Measurements from ENCODE around the gene LMF1. TPM values are rescaled to one million over a fixed set of nuclear protein-coding genes. Genes with fewer than 3 reads are reported as not detected.

The LMF1 gene
- total RNA-seq, 2 experiments from 2014 or later, result 17.0 to 31.4 TPM

GRCh38 chr16:870856-871561 is 99.8 kb downstream of the LMF1 start:
- no peak overlapping the region for H2AFZ ChIP-seq (ENCODE audit: low read length)
- no peaks in the 10 kb centered on the region for H3K9me3 ChIP-seq (ENCODE audit: low read length)
- no peak overlapping the region for H3K4me2 ChIP-seq (ENCODE audit: low read length)
- intact Hi-C loops (cut with micrococcal nuclease; ENCODE audit: unreplicated experiment), result no loop called here
- no peaks in the 10 kb centered on the region for H3K9me2 ChIP-seq (ENCODE audit: insufficient read depth, low read length)
- DNase-seq (ENCODE audit: low spot score), result no peak
- ChIA-PET POLR2A (no interaction called here), CTCF (ENCODE audit: unreplicated experiment) (interaction anchor here (0.6 kb wide), 1 partner anchor 472 kb away, joined by 4 read pairs; no protein-coding TSS in a partner anchor)
- BruUV-seq (replicated peaks), result no TSS peak
- no peak overlapping the region for H3K4me3 ChIP-seq (ENCODE audit: low read depth, low read length, poor library complexity, severe bottlenecking)
- TF ChIP-seq EZH2phosphoT487 (IDR thresholded peaks at IDR 0.05; ENCODE audit: borderline replicate concordance, low read depth, low read length) (no peak), CTCF (conservative IDR thresholded peaks at IDR 0.05; ENCODE audit: low read length) (no peak)
- H4K20me1 ChIP-seq (ENCODE audit: insufficient read depth, low read length), result no peaks in the 10 kb centered on the region
- H3K4me1 ChIP-seq (ENCODE audit: insufficient read depth, low read length, poor library complexity, severe bottlenecking), result no peaks in the 10 kb centered on the region
- no peaks in the 10 kb centered on the region for H3K36me3 ChIP-seq (ENCODE audit: insufficient read depth, low read length)
- no peak overlapping the region for H3K27ac ChIP-seq (ENCODE audit: low read depth, low read length, poor library complexity, severe bottlenecking)
- H3K79me2 ChIP-seq (ENCODE audit: insufficient read depth, low read depth, low read length), result no peaks in the 10 kb centered on the region

GRCh38 chr16:869823-870641 is 100.8 kb downstream of the LMF1 start:
- Histone ChIP-seq H3K4me2 (ENCODE audit: low read length) (no peak overlapping the region), H3K36me3 (ENCODE audit: insufficient read depth, low read length) (no peaks in the 10 kb centered on the region), H3K9me2 (ENCODE audit: insufficient read depth, low read length) (no peaks in the 10 kb centered on the region), H4K20me1 (ENCODE audit: insufficient read depth, low read length) (no peaks in the 10 kb centered on the region), H3K27ac (ENCODE audit: low read depth, low read length, poor library complexity, severe bottlenecking) (no peak overlapping the region), H3K9me3 (ENCODE audit: low read length) (no peaks in the 10 kb centered on the region), H3K79me2 (ENCODE audit: insufficient read depth, low read depth, low read length) (no peaks in the 10 kb centered on the region), H3K4me1 (ENCODE audit: insufficient read depth, low read length, poor library complexity, severe bottlenecking) (no peaks in the 10 kb centered on the region), H3K4me3 (ENCODE audit: low read depth, low read length, poor library complexity, severe bottlenecking) (no peak overlapping the region), H2AFZ (ENCODE audit: low read length) (no peak overlapping the region)
- no TSS peak for BruUV-seq (replicated peaks)
- TF ChIP-seq CTCF (conservative IDR thresholded peaks at IDR 0.05; ENCODE audit: low read length), result no peak
- no peak for TF ChIP-seq EZH2phosphoT487 (IDR thresholded peaks at IDR 0.05; ENCODE audit: borderline replicate concordance, low read depth, low read length)
- intact Hi-C loops (cut with micrococcal nuclease; ENCODE audit: unreplicated experiment), result no loop called here
- CTCF ChIA-PET (ENCODE audit: unreplicated experiment), result no interaction called here
- POLR2A ChIA-PET, result no interaction called here
- no peak for DNase-seq (ENCODE audit: low spot score)

All from OCI-LY7 (cell line).